Globus pallidus (tissue), 1 donor: ENCODE measurements around the gene TMEM167A.
A peak's percentile ranks its signal among the peaks of the same experiment; 100 is the strongest.
"Not testable (repeated sequence)": the region's sequence is repeated elsewhere in the genome, so short reads cannot be mapped to it uniquely, and the experiment has no call there.

Experiments
- DNase-seq: peaks from one replicate; pipeline ENCODE4 v3.0.0-alpha.2; 2015; ENCODE audit warnings: low spot score

The TMEM167A gene

GRCh38 chr5:83090169-83090568 is 13.0 kb upstream of the TMEM167A start:
- no peak for DNase-seq

- no peak for DNase-seq
Measured at GRCh38 chr5:83085106-83085505, 7.9 kb upstream of the TMEM167A start.

- no peak for DNase-seq
Measured at GRCh38 chr5:83084336-83084735, 7.1 kb upstream of the TMEM167A start.

- no peak for DNase-seq
Measured at GRCh38 chr5:83082750-83083149, 5.6 kb upstream of the TMEM167A start.

GRCh38 chr5:83077662-83078261 is 568 bp upstream of the TMEM167A start:
- no peak for DNase-seq

- DNase-seq = no peak
Measured at GRCh38 chr5:83072966-83073365, 4.2 kb downstream of the TMEM167A start.

GRCh38 chr5:83071286-83072051 is 5.7 kb downstream of the TMEM167A start:
- DNase-seq = no peak

- DNase-seq = no peak
Measured at GRCh38 chr5:83069096-83069799, 7.9 kb downstream of the TMEM167A start.

- DNase-seq = not testable (repeated sequence)
Measured at GRCh38 chr5:83067377-83067776, 9.8 kb downstream of the TMEM167A start.

- no peak for DNase-seq
Measured at GRCh38 chr5:83066548-83067110, 10.6 kb downstream of the TMEM167A start.

GRCh38 chr5:83059341-83059740 is 17.9 kb downstream of the TMEM167A start:
- no peak for DNase-seq

- no peak for DNase-seq
Measured at GRCh38 chr5:83058726-83059125, 18.5 kb downstream of the TMEM167A start.

- DNase-seq = no peak
Measured at GRCh38 chr5:83055166-83055565, 22.0 kb downstream of the TMEM167A start.

- DNase-seq = no peak
Measured at GRCh38 chr5:83050723-83051340, 26.4 kb downstream of the TMEM167A start.

- DNase-seq = no peak
Measured at GRCh38 chr5:83049370-83049885, 27.8 kb downstream of the TMEM167A start.

- no peak for DNase-seq
Measured at GRCh38 chr5:83048811-83049210, 28.4 kb downstream of the TMEM167A start.

- DNase-seq = no peak
Measured at GRCh38 chr5:83048277-83048676, 28.9 kb downstream of the TMEM167A start.

GRCh38 chr5:83044926-83045325 is 32.3 kb downstream of the TMEM167A start:
- no peak for DNase-seq

- no peak for DNase-seq
Measured at GRCh38 chr5:83042507-83042906, 34.7 kb downstream of the TMEM167A start.

- DNase-seq = no peak
Measured at GRCh38 chr5:83038924-83039323, 38.3 kb downstream of the TMEM167A start.

GRCh38 chr5:83036991-83037575 is 40.1 kb downstream of the TMEM167A start:
- DNase-seq = peak; percentile 22
